ENCODE measurements around the gene PARD3B.

Gene PARD3B

GRCh38 chr2:205014201-205014600, 468.9 kb downstream of the PARD3B start:
- no peak for TF ChIP-seq CTCF (IDR thresholded peaks at IDR 0.05; ENCODE audit: borderline replicate concordance, extremely low read depth, low read length, poor library complexity, severe bottlenecking)
- no peak for TF ChIP-seq EZH2 (IDR thresholded peaks at IDR 0.05; ENCODE audit: borderline replicate concordance, low read depth, low read length, severe bottlenecking)
- Histone ChIP-seq H3K27me3 (ENCODE audit: insufficient read depth, low read length, poor library complexity) (no peaks in the 10 kb centered on the region), H3K4me1 (ENCODE audit: insufficient read depth, low read length) (no peaks in the 10 kb centered on the region), H3K9ac (ENCODE audit: low read depth, low read length) (no peak overlapping the region), H3K4me2 (ENCODE audit: insufficient read depth, low read length) (no peak overlapping the region), H3K4me3 (ENCODE audit: low read depth in 1 of 2, low read length in 2 of 2) (no peak overlapping the region), H3K9me3 (ENCODE audit: insufficient read depth, low read length, severe bottlenecking) (no peaks in the 10 kb centered on the region), H3K27ac (ENCODE audit: low read length) (no peak overlapping the region), H2AFZ (ENCODE audit: low read depth, low read length) (no peak overlapping the region), H3K79me2 (ENCODE audit: insufficient read depth, low read length) (no peaks in the 10 kb centered on the region), H4K20me1 (ENCODE audit: insufficient read depth, low read length) (no peaks in the 10 kb centered on the region), H3K36me3 (ENCODE audit: insufficient read depth, low read length) (no peaks in the 10 kb centered on the region)
- DNase-seq (no peak), ATAC-seq (ENCODE audit: insufficient read depth, low read depth) (no peak)

- no peaks in the 10 kb centered on the region for H3K4me1 ChIP-seq (ENCODE audit: insufficient read depth, low read length)
- DNase-seq (no peak), ATAC-seq (ENCODE audit: insufficient read depth, low read depth) (no peak)
- H3K4me2 ChIP-seq (ENCODE audit: insufficient read depth, low read length) = no peak overlapping the region
- H2AFZ ChIP-seq (ENCODE audit: low read depth, low read length) = no peak overlapping the region
- H3K4me3 ChIP-seq (ENCODE audit: low read depth in 1 of 2, low read length in 2 of 2) = no peak overlapping the region
- H3K9ac ChIP-seq (ENCODE audit: low read depth, low read length) = no peak overlapping the region
- H3K27ac ChIP-seq (ENCODE audit: low read length) = no peak overlapping the region
- H3K27me3 ChIP-seq (ENCODE audit: insufficient read depth, low read length, poor library complexity) = no peaks in the 10 kb centered on the region
- H3K36me3 ChIP-seq (ENCODE audit: insufficient read depth, low read length) = no peaks in the 10 kb centered on the region
- no peaks in the 10 kb centered on the region for H3K9me3 ChIP-seq (ENCODE audit: insufficient read depth, low read length, severe bottlenecking)
- TF ChIP-seq EZH2 (IDR thresholded peaks at IDR 0.05; ENCODE audit: borderline replicate concordance, low read depth, low read length, severe bottlenecking) (no peak), CTCF (IDR thresholded peaks at IDR 0.05; ENCODE audit: borderline replicate concordance, extremely low read depth, low read length, poor library complexity, severe bottlenecking) (no peak)
- no peaks in the 10 kb centered on the region for H4K20me1 ChIP-seq (ENCODE audit: insufficient read depth, low read length)
- no peaks in the 10 kb centered on the region for H3K79me2 ChIP-seq (ENCODE audit: insufficient read depth, low read length)
Measured at GRCh38 chr2:205017381-205017780, 472.1 kb downstream of the PARD3B start.

DNA sequence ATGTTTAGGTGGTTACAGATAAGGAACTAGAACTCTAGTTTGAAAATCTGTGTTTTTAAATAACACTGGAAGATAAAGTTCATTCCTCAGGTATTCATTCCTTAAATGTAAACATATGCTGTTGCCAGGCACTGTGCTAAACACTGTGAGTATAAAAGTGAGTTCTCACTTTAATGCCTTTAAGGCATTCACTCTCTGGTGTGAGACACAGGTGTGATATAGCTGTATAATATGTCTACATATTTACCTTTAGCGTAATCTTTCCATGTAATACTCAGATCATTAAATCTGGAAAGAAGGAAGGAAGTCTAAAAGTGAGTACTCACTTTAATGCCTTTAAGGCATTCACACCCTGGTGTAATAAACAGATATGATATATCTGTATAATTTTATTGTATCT, 472.6 kb downstream of the PARD3B start:
- Histone ChIP-seq H3K4me2 (ENCODE audit: insufficient read depth, low read length) (no peak overlapping the region), H3K36me3 (ENCODE audit: insufficient read depth, low read length) (no peaks in the 10 kb centered on the region), H3K27me3 (ENCODE audit: insufficient read depth, low read length, poor library complexity) (no peaks in the 10 kb centered on the region), H3K9ac (ENCODE audit: low read depth, low read length) (no peak overlapping the region), H3K4me1 (ENCODE audit: insufficient read depth, low read length) (no peaks in the 10 kb centered on the region), H3K9me3 (ENCODE audit: insufficient read depth, low read length, severe bottlenecking) (no peaks in the 10 kb centered on the region), H4K20me1 (ENCODE audit: insufficient read depth, low read length) (no peaks in the 10 kb centered on the region), H3K27ac (ENCODE audit: low read length) (no peak overlapping the region), H2AFZ (ENCODE audit: low read depth, low read length) (no peak overlapping the region), H3K79me2 (ENCODE audit: insufficient read depth, low read length) (no peaks in the 10 kb centered on the region), H3K4me3 (ENCODE audit: low read depth in 1 of 2, low read length in 2 of 2) (no peak overlapping the region)
- DNase-seq (no peak), ATAC-seq (ENCODE audit: insufficient read depth, low read depth) (no peak)
- TF ChIP-seq EZH2 (IDR thresholded peaks at IDR 0.05; ENCODE audit: borderline replicate concordance, low read depth, low read length, severe bottlenecking) (no peak), CTCF (IDR thresholded peaks at IDR 0.05; ENCODE audit: borderline replicate concordance, extremely low read depth, low read length, poor library complexity, severe bottlenecking) (no peak)

DNA sequence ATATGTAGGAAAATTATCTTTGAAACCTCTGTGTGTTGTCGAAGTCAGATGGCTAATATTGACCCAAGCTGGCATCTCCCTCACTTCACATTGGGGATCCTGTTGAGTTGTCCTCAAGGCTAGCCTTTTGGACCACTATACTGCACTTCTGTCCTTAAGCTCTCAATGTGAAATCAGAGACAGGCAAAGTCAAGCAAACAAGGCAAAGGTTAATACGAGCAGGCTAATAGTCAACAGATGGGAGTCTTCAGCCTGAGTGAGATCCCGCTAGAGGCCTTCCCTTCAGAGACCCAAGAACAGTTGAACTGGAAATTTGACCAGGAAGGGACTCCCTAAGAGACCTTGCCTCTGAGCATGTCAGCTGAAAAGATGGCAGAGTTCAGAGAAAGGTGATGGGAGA, 475.4 kb downstream of the PARD3B start:
- no peak overlapping the region for H3K9ac ChIP-seq (ENCODE audit: low read depth, low read length)
- H3K36me3 ChIP-seq (ENCODE audit: insufficient read depth, low read length) = no peaks in the 10 kb centered on the region
- no peak overlapping the region for H2AFZ ChIP-seq (ENCODE audit: low read depth, low read length)
- no peaks in the 10 kb centered on the region for H3K9me3 ChIP-seq (ENCODE audit: insufficient read depth, low read length, severe bottlenecking)
- no peak for TF ChIP-seq EZH2 (IDR thresholded peaks at IDR 0.05; ENCODE audit: borderline replicate concordance, low read depth, low read length, severe bottlenecking)
- no peaks in the 10 kb centered on the region for H4K20me1 ChIP-seq (ENCODE audit: insufficient read depth, low read length)
- H3K4me3 ChIP-seq (ENCODE audit: low read depth in 1 of 2, low read length in 2 of 2) = no peak overlapping the region
- no peaks in the 10 kb centered on the region for H3K79me2 ChIP-seq (ENCODE audit: insufficient read depth, low read length)
- no peak overlapping the region for H3K27ac ChIP-seq (ENCODE audit: low read length)
- H3K4me2 ChIP-seq (ENCODE audit: insufficient read depth, low read length) = no peak overlapping the region
- DNase-seq = no peak
- H3K4me1 ChIP-seq (ENCODE audit: insufficient read depth, low read length) = no peaks in the 10 kb centered on the region
- no peaks in the 10 kb centered on the region for H3K27me3 ChIP-seq (ENCODE audit: insufficient read depth, low read length, poor library complexity)
- ATAC-seq (ENCODE audit: insufficient read depth, low read depth) = no peak

Measured in DND-41 (cell line).